ENCODE results near the gene C15orf61.

C15orf61 gene

DNA sequence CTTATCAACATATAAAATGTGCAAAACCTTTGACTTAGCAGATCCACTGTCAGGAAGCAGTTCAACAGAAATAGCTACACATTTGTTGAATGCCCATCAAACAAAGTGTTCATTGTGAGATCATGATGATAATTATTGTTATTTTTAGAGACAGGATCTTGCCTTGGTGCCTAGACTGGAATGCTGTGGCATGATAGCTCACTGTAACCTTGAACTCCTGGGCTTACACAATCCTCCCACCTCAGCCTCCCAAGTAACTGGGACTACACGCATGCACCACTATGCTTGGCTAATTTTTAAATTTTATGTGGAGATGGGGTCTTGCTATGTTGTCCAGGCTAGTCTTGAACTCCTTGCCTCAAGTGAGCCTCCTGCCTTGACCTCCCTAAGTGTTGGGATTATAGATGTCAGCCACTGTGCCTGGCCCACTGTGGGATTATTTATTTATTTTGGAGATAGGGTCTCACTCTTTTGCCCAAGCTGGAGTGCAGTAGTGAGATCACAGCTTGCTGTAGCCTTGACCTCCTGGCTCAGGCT, 30.3 kb downstream of the C15orf61 start:
- DNase-seq = no peak

- no peak for DNase-seq
Measured at GRCh38 chr15:67554580-67554979, 33.6 kb downstream of the C15orf61 start.

- DNase-seq = no peak
Measured at GRCh38 chr15:67556976-67557570, 36.1 kb downstream of the C15orf61 start.

- no peak for DNase-seq
Measured at GRCh38 chr15:67558502-67558901, 37.6 kb downstream of the C15orf61 start.

DNA sequence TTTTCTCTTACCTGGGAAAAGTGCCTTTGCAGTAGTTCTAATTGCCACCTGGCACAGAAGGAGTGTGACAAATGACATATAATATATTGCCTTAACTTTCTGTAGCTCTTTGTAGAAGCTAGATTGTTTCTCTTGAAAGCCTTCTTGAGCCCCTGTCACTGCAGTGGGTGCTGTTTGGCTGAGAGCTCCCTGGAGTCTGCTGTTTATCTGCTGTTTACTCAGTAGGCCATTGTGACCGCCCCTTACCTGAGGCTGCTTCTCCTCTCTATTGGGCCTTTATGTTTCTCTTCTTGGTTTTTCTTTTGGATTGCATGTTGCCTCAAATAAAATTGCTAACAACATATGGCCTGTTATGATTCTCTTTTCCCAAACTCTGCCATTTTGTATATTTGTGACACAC, 38.2 kb downstream of the C15orf61 start:
- no peak for DNase-seq

DNA sequence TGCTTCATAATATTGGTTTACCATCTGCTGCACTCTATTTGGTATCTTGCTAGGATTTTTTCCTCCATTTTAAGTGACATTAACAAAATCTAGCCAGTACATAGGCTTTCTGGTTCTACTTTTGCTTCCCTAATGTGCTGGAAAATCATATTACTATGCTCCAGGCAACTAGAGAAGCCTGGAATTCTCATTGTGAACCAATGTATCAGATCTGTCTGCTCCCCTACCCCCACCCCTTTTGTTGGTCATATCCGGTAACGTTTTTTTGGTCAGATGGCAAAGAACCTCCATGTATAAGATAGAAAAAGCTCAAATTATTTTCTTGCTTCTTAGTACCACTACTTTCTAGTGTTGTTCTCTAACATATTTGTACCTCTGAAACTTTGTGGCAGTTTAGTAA, 38.6 kb downstream of the C15orf61 start:
- no peak for DNase-seq

DNA sequence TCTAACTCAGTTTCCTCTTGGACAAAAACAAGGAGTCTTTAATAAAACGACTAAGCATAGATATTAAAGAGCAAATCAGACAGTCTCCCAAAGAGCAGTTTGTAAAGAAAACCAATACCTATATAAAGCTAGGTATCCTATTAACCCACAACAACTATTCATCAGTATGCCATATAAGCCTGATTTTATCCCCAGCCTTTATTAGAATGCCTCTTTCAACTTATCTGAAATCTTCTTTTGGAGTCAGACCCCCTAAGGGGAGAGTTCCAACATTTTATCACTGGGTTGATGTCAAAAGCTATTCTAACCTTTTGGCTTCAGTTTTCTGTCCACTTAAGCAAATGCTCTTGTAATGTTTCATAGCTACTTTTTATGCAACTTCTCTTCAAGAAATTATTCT, 39.4 kb downstream of the C15orf61 start:
- DNase-seq = no peak

DNA sequence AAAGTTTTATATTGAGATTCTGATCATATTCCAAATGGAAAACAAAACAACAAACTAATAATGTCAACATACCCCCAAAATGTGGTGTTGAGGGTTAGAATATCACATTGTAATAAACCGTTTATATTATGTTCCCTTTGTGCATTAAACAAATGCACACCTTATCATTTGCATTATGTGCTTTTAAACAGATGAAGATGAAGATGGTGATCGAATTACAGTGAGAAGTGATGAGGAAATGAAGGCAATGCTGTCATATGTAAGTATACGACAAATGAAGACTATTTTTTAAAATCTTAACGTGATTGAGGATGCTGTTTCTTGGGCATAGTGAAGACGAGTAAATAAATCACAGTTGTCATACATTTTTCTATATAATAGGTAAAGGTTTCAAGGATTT, 42.2 kb downstream of the C15orf61 start:
- no peak for DNase-seq

DNA sequence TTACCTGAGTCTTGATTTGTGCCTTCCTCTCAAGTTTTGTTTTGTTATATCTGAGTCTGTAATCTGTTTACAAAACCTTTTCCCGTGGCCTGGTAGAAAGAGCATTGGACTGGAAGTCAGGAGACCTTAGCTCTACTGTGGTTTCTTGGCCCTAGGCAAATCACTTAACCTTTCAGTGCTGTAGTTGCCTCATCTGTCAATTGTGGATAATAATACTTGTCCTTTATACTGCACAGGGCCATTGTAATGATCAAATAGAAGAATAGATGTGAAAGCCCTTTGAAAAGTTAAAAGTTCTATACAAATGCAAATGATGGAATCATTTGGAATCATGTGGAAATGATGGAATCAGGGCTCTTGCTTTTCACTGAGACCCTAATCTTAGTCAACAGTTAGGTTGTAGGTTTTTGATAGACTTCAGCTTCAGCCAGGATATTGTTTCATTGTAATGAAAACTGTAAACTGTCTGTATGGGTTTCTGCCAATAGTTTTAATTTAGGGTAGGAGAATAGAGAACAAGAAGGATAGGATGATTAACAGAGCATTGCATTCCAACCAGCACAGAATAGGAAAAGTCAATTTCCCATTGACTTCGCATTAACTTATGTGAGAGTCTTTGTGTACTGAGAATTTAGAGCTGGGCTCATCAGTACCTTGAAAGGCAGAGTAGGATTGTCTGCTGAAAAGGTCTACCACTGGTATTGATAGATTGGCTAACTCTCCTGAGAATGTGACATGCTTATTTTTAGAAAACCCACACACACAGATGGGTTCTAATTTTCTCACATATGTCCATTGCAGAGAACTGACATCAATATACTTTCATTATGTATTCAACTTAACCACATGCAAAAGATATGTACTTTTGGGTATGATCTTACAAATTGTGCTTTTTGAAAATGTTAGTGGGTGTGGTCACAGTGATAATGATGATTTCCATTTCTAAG, 43.4 kb downstream of the C15orf61 start:
- DNase-seq = no peak

DNA sequence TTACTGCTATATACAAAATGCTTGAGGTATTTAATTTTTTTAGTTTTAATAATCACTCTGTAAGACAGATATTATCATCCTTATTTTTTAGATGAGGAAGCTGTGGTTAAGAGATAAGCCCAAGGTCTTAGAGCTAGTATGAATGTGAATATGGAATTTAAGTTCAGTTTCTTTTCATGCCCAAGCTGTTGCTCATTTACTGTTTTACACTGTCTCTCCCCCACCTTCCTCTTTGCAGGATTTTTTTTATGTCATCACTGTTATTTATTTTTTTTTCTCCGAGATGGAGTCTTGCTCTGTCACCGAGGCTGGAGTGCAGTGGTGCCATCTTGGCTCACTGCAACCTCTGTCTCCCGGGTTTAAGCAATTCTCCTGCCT, 44.0 kb downstream of the C15orf61 start:
- DNase-seq = no peak

DNA sequence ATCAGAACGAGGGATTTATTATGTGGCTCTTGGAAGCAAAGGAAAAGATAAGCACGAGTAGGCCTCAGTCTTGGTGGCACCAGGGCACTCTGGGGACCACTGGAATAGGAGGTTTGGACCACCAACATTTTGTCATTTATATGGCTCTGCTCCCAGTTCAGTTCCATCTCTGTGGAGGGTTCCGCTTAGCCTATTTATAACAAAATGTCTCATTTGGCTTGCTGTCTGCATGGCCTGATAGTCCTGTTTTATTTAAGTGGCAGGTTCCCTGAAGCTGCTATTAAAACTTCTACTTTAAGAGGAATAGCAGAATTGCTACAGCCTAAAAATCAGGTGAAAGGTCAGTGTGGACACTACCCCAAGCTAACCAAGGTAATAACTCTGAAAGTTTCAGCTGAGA, 48.7 kb downstream of the C15orf61 start:
- no peak for DNase-seq

DNA sequence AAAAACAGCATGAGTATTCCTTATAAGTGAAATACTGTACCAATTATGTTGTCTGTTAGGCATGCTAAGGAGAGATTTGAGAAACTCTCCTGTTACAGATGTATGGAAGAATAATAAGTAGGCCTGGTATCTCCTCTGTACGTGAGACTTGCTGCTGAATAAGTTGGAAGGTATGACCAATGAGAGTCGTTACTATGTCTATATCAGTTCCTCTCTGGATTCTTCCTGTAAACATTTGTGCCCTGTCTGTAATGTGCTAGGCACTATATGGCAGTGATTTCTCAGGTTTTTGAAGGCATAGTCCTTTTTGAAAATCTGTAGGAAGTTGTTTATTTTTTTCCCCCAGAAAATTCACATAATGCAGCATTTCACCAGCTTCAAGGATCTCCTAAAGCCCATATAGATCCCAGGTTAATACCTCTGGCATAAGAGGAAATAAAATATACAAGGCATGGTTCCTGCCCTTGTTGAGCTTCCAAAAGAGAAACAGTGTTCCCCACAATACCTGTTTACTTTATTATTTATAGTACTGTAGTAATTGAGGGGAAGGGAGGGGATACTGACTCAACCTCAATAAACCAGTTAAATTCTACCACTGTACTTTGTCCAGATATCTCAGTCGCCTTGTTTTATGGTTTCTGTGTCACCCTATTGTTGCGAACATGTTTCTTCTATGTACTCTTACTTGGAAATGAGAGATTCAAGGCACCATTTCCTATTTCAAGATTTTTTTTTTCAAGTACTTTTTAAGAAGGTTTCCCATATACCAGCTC, 50.1 kb downstream of the C15orf61 start:
- DNase-seq = no peak

DNA sequence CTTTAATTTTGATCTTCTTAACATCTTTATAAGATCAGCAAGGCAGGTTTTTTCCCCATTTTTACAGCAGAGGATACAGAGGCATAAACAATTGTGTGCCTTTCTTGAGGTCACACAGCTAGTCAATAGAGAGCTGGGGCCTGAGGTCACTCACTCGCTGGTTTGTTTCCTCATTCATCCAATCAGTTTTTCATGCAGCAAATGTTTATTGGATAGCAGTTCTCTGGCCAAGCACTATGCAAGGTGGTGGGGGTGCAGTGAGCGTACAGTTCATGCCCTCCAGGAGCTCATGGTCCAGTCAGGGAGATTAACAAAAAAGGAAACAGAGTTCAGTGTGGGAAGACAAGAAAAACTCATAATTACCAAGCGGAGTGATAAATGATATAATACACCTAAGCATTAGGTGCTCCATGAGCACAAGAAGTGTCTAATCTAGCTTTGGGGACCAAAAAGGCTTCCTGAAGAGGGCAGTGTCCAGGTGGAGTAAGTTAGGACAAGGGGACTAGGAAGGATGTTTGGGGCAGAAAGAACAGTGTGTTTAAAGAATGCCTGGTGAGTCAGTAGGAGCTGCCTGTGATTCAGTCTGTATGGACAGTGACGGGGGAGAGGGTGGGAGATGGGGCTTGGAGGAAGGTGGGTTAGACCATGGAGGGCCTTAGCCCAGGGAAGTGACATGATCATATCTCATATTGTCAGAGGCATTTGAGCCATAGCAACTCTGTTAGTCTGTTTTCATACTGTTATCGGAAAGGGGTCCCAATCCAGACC, 50.9 kb downstream of the C15orf61 start:
- DNase-seq = no peak

- no peak for DNase-seq
Measured at GRCh38 chr15:67573194-67573593, 52.3 kb downstream of the C15orf61 start.

DNA sequence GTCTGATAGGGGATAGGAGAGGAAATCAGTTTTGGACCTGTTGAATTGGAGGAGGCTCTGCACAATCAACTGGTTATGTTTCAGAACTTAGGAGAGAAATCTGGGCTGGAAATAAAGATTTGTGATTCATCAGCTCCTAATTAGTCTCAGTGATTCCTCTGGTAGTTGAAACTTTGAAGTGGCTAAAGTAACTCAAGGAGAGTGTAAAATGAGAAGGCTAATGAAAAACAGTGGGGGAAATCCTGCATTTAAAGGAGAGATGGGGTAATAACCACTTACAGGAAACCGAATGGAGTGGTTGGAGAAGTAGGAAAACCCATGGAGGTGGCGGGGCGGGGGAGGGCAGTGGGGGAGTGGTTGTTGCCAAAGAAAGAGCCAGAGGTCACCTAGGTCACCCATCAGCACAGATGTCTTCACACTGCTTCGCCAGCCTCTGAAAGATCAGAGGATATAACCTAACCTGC, 54.1 kb downstream of the C15orf61 start:
- DNase-seq = no peak

DNA sequence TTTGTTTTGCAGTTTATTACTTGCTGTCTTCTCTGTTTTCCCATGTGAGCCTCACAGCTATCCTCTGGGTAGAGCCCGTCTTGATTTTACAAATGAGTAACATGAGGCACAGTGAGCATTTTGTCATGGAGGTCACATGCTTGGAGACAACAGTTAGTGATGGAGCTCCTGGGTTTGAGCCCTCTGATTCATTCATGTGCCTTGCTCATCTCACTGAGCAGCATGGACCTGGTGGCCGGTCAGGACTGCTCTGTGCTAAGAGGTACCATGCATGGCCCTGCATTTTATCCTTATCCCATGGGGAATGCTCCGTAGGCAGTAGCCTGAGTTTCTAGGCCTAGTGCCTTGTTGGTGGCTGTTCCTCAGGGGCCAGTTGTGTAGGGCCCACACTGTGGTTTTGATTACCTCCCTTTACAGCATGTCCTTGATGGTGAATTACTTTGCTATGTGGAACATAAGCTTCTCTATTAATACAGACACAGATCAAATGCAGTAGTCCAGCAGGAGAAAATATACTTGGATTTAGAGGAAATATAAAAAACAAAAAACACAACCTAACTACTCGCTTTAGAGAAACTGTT, 57.2 kb downstream of the C15orf61 start:
- DNase-seq = no peak

GRCh38 chr15:67579164-67579563, 58.2 kb downstream of the C15orf61 start:
- DNase-seq = no peak
